Gastrocnemius medialis (tissue), 4 donors: ENCODE results near the gene BSCL2. TPM values are rescaled to one million over a fixed set of nuclear protein-coding genes. Genes with fewer than 3 reads are reported as not detected.
A peak's percentile ranks its signal among the peaks of the same experiment; 100 is the strongest.

Source experiments
- ATAC-seq, 2 donors: fragments of 150-250 bp; one replicate each; pipeline ENCODE4 v1.9.1; 2016
- DNase-seq, 2 donors: peaks; one replicate each; pipeline ENCODE4 v3.0.0-alpha.2; 2019
- H3K27ac ChIP-seq, 4 donors: fragments of 200-600 bp; sonication (generic); 1 replicate in 1 of 4; 2 replicates in 3 of 4; pipeline ENCODE4 v1.5.1; 2016 to 2018; ENCODE audit warnings: mild to moderate bottlenecking in 2 of 4, moderate library complexity in 1 of 4
- H3K27me3 ChIP-seq, 3 donors: fragments of 200-600 bp; sonication (generic) in 2 of 3; 1 replicate in 1 of 3; 2 replicates in 2 of 3; pipeline versions ENCODE4 v1.5.1 to v1.6.0; 2016 to 2019; ENCODE audit warnings: mild to moderate bottlenecking in 1 of 3, moderate library complexity in 1 of 3
- H3K36me3 ChIP-seq, 2 donors: fragments of 200-600 bp; sonication (generic) in 1 of 2; one replicate each; pipeline ENCODE4 v1.5.1; 2017 to 2018
- H3K4me1 ChIP-seq, 2 donors: fragments of 200-600 bp; sonication (generic) in 1 of 2; one replicate each; pipeline ENCODE4 v1.5.1; 2016 to 2017; ENCODE audit warnings: mild to moderate bottlenecking in 2 of 2
- H3K4me3 ChIP-seq, 4 donors: fragments of 200-600 bp; sonication (generic) in 3 of 4; 1 replicate in 1 of 4; 2 replicates in 3 of 4; pipeline ENCODE4 v1.5.1; 2016 to 2019; ENCODE audit warnings: mild to moderate bottlenecking in 2 of 4
- H3K9me3 ChIP-seq, 3 donors: fragments of 200-600 bp; sonication (generic) in 2 of 3; 1 replicate in 1 of 3; 2 replicates in 2 of 3; pipeline ENCODE4 v1.5.1; 2016 to 2019
- POLR2A ChIP-seq, 2 donors: fragments of 450-650 bp; IDR thresholded peaks; one replicate each; pipeline ENCODE4 v1.6.1; 2017; ENCODE audit warnings: antibody characterized with exemption in 2 of 2, mild to moderate bottlenecking in 2 of 2, moderate library complexity in 2 of 2
- in situ Hi-C, 4 donors: fragments of 200-750 bp; cut with MboI; loops; one replicate each; pipeline versions ENCODE4 v1.15.0 to v1.8.0; 2017; ENCODE audit warnings: low sequenced_read_pairs in 4 of 4
- intact Hi-C: fragments of 100-400 bp; cut with DNase I; formaldehyde crosslinking; loops from one replicate; pipeline ENCODE4 v1.15.1; 2023; ENCODE audit warnings: low total_unique reads
- total RNA-seq, 4 donors: library from RNA; depleted of rRNA; stranded (reverse); fragments of >200 nt; gene quantifications; one replicate each; pipeline versions ENCODE4 v1.1.0 to v1.2.3, GENCODE V29; 2016
- TF ChIP-seq, protein P1 (sequence below), 5 experiments: fragments of 450-650 bp in 3 of 5; fragments of 200-600 bp in 2 of 5; sonication (generic) in 2 of 5; IDR thresholded peaks in 4 of 5; conservative IDR thresholded peaks in 1 of 5; 1 replicate in 4 of 5; 2 replicates in 1 of 5; pipeline ENCODE4 v1.5.1; 2016 to 2019; ENCODE audit warnings: antibody characterized with exemption in 5 of 5, mild to moderate bottlenecking in 3 of 5, moderate library complexity in 3 of 5

Gene BSCL2
- total RNA-seq, 4 donors from 2014 or later, result 33.4 to 114 (median 55.6) TPM

DNA sequence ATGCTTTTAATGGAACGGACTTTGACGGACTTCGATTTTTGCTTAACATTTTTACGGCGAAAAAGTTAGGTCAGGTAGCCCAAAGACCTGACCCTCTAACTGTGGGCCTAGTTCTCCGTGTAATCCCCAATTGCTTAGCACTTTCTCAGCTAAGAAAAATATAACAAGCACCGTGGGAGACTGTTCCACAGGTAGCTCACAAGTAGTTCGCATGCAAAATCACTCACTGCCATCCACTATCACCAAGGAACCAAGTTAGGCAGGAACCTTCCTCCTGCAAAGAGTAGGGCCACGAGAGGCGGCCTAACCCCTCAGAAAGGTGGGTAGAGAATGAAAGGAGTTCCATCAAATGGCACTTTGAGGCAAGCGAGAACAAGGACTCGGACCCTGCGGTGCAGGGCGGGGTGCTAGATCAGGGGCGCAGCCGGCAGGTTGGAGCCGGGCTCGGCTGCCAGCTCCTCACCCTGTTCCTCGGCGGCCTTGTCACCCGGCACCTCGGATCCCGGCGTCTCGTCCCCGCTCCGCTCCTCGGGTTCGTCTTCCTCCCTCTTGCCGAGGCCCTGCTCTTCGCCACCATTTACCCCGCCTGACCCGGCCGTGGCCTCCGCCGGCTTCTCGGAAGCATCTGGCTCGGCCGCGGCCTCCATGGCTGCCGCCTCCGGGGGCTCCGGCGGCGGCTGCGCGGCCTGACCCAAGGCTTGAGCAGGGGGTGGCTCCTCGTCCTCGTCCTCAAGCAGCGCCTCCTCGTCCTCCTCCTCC, 19.1 kb upstream of the BSCL2 start:
- TF ChIP-seq POLR2A (IDR thresholded peaks at IDR 0.05), result no peak
- in situ Hi-C loops, result no loop called here
- Histone ChIP-seq H3K27me3 (no peaks in the 10 kb centered on the region), H3K27ac (peak overlapping the region; percentile 87 to 94 (median 90)), H3K4me3 (peak overlapping the region; percentile 63 to 95 (median 80)), H3K4me1 (peaks cover 44 to 47% of the 10 kb centered on the region in 2 donors), H3K36me3 (peaks cover 3 to 27% of the 10 kb centered on the region in 2 donors), H3K9me3 (no peaks in the 10 kb centered on the region)
- intact Hi-C loops, result loop anchor here (5.0 kb wide), 1 partner anchor 131 kb away; no protein-coding TSS in a partner anchor
- ATAC-seq (no peak), DNase-seq (no peak)

DNA sequence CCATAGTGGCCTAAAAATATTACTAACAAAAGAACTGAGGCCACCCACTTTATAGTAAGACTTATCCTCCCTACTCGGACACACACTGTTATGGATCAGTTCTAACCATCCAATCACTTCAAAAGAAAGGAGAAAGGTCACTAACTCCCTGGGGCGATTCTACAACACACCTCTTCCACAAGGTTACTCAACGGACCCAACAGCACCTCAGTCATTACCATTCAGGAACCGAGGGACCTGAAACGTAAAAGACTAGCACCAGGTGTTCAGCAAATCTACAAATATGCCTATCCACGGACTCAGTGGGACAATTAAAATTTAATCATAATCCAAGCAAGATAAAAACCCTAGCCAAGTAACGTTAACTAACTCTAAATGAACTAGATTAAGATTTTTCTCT, 18.4 kb upstream of the BSCL2 start:
- H3K4me1 ChIP-seq, result peaks cover 41 to 46% of the 10 kb centered on the region in 2 donors
- no peak for DNase-seq
- H3K27me3 ChIP-seq, result no peaks in the 10 kb centered on the region
- H3K9me3 ChIP-seq, result no peaks in the 10 kb centered on the region
- peak overlapping the region; percentile 87 to 94 (median 90) for H3K27ac ChIP-seq
- H3K4me3 ChIP-seq, result peak overlapping the region; percentile 63 to 95 (median 80)
- TF ChIP-seq POLR2A (IDR thresholded peaks at IDR 0.05), result no peak
- TF ChIP-seq, protein P1, sequence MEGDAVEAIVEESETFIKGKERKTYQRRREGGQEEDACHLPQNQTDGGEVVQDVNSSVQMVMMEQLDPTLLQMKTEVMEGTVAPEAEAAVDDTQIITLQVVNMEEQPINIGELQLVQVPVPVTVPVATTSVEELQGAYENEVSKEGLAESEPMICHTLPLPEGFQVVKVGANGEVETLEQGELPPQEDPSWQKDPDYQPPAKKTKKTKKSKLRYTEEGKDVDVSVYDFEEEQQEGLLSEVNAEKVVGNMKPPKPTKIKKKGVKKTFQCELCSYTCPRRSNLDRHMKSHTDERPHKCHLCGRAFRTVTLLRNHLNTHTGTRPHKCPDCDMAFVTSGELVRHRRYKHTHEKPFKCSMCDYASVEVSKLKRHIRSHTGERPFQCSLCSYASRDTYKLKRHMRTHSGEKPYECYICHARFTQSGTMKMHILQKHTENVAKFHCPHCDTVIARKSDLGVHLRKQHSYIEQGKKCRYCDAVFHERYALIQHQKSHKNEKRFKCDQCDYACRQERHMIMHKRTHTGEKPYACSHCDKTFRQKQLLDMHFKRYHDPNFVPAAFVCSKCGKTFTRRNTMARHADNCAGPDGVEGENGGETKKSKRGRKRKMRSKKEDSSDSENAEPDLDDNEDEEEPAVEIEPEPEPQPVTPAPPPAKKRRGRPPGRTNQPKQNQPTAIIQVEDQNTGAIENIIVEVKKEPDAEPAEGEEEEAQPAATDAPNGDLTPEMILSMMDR (IDR thresholded peaks at IDR 0.05 in 4 of 5, conservative IDR thresholded peaks at IDR 0.05 in 1 of 5), result no peak
- no peak for ATAC-seq
- in situ Hi-C loops (no loop called here), intact Hi-C loops (loop anchor here (5.0 kb wide), 1 partner anchor 132 kb away; no protein-coding TSS in a partner anchor)
- H3K36me3 ChIP-seq, result peaks cover 5 to 34% of the 10 kb centered on the region in 2 donors

DNA sequence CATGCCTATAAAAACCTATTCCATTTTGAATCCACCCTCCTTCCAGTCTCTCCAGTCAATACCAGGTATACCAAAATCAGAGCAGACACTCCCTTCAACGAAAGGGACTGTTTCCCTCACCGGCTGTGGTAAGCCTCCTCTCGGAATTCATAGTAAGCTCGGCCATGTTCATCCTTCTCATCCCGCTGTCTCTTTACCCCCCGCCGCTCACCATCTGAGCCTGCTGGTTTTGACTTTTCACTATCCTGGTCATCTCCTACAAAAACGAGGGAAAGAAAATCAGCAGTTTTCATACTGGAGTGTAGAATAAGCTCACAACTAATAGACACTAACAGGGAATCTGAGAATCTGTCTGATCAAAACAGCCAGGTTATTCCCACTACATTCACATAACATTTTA, 16.9 kb upstream of the BSCL2 start:
- no peak for ATAC-seq
- peaks cover 27 to 32% of the 10 kb centered on the region in 2 donors for H3K4me1 ChIP-seq
- TF ChIP-seq, protein P1 (IDR thresholded peaks at IDR 0.05 in 4 of 5, conservative IDR thresholded peaks at IDR 0.05 in 1 of 5), result no peak
- TF ChIP-seq POLR2A (IDR thresholded peaks at IDR 0.05), result no peak
- no peaks in the 10 kb centered on the region for H3K9me3 ChIP-seq
- peaks cover 8 to 49% of the 10 kb centered on the region in 2 donors for H3K36me3 ChIP-seq
- no peaks in the 10 kb centered on the region for H3K27me3 ChIP-seq
- H3K4me3 ChIP-seq, result peak overlapping the region in 3 of 4 donors; percentile 79 to 95 (median 81)
- in situ Hi-C loops, result loop anchor here in 1 of 4 donors (25.0 kb wide), 1 partner anchor 112 kb away; the partner anchor contains the start of genes B3GAT3, EML3, MTA2 and ROM1
- peak overlapping the region; percentile 87 to 94 (median 90) for H3K27ac ChIP-seq
- DNase-seq, result no peak
- intact Hi-C loops, result no loop called here

DNA sequence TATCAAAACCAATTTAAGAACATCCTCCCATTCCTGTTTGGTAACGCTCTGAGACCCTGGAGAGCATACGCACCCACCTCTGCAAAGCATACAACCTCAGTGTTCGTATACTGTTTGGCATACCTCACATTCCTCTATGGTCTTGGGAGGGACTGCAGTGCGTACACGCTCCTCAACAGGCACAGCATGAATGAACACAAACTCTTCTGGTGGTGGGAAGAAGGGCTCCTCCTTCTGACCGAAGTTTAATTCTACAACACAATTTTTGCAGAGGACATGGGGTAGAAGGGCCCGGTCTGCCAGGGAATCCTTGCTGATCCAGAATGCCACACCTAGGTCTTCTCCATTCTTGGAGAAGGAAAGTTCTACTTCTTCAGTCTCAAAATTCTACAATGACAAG, 14.8 kb upstream of the BSCL2 start:
- ATAC-seq, result no peak
- Histone ChIP-seq H3K27ac (peak overlapping the region in 1 of 4 donors; percentile 14), H3K27me3 (no peaks in the 10 kb centered on the region), H3K4me3 (no peak overlapping the region), H3K9me3 (no peaks in the 10 kb centered on the region), H3K4me1 (peaks cover 29% of the 10 kb centered on the region in 2 donors), H3K36me3 (peaks cover 8 to 71% of the 10 kb centered on the region in 2 donors)
- no peak for TF ChIP-seq POLR2A (IDR thresholded peaks at IDR 0.05)
- TF ChIP-seq, protein P1 (IDR thresholded peaks at IDR 0.05 in 4 of 5, conservative IDR thresholded peaks at IDR 0.05 in 1 of 5), result no peak
- no peak for DNase-seq
- in situ Hi-C loops (loop anchor here in 1 of 4 donors (25.0 kb wide), 1 partner anchor 110 kb away; the partner anchor contains the start of genes B3GAT3, EML3, MTA2 and ROM1), intact Hi-C loops (no loop called here)
